CD4-positive, alpha-beta T cell treated with Interleukin-17A for 4 hours (primary cell): Measurements from ENCODE around the gene KLHL9.
A peak's percentile ranks its signal among the peaks of the same experiment; 100 is the strongest.
"Not testable (repeated sequence)": the region's sequence is repeated elsewhere in the genome, so short reads cannot be mapped to it uniquely, and the experiment has no call there.

Experiments
- DNase-seq: peaks from one replicate; pipeline ENCODE4 v3.0.0-alpha.2; 2020; ENCODE audit warnings: mixed read lengths

Gene KLHL9

GRCh38 chr9:21334701-21335632, at the start of gene KLHL9:
TSS of gene KLHL9 (minus strand) at chr9:21335404. CDS start at chr9:21334859, 545 bp downstream.
- peak; percentile 92 for DNase-seq

- no peak for DNase-seq
These were observed 48.4 kb upstream of the KLHL9 start for GRCh38 chr9:21383627-21384026.

DNA sequence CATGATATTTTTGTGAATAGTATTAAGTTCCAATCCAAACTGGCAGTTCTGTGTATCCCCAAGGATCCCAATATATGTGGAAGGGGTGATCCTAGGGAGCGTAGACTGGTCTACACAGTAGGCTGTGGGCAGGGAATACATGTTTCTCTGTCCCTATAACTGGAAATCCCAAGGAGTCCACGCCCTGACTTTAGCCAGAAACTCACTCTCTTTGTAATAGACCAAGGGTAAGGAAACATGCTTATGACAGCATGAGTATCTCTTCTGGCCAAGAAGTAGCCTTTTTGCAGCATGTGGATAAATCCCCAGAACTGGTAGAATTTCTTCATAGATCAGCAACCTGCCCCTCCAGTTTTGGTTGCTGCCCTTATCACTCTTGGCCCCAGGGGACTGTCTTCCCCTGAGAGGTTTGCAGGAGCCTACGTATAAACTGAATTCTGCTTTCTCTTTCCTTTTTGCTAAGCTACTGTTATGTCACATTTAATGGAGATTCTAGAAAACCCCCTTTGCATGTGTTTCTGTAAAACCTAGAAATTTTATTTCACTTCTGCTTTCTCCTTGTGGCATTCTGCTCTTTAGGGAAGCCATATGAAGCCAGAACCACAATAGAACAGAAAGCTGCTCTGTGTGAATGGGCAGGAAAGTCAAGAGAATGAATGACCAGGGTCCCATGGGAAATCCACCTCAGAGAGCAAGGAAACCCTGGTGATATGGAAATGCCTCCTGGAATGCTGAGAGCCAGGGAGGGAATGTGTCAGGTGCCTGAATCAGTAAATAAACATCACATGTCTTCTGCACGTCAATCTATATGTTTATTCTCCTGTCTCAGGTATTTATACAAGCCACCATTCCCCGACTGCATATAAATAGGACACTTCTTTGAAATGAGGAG, 46.5 kb upstream of the KLHL9 start:
- DNase-seq, result no peak

DNA sequence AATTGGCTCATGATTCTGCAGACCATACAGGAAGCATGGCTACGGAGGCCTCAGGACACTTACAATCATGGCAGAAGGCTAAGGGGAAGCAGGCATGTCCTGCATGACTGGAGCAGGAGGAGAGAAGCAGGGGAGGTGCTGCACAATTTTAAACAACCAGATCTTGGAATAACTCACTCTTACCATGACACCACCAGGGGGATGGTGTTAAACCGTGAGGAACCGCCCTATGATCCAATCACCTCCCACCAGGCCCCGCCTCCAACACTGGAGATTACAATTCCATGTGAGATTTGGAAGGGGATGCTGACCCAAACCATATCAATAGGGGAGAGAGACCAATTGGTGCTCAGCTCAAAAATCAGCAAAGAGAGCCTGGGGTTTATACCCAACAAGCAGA, 36.3 kb upstream of the KLHL9 start:
- not testable (repeated sequence) for DNase-seq

GRCh38 chr9:21367957-21368356, 32.8 kb upstream of the KLHL9 start, which contains the start of gene IFNA13:
TSS of gene IFNA13 (minus strand) at chr9:21368057. CDS start at chr9:21368010, 47 bp downstream.
- DNase-seq, result no peak

DNA sequence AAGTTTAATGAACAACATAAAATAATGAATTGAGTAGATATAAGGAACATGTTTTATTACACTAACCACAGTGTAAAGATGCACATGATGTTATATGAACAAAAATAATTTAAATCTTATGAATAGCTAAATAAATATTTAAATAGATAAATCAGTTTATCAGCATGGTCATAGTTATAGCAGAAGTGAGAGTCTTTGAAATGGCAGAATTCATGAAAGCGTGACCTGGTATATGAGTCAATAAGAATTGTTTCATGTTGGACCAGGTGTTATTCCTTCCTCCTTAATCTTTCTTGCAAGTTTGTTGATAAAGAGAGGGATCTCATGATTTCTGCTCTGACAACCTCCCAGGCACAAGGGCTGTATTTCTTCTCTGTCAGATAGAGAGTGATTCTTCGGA, 32.0 kb upstream of the KLHL9 start:
- not testable (repeated sequence) for DNase-seq

GRCh38 chr9:21362287-21362686, 27.1 kb upstream of the KLHL9 start:
- DNase-seq, result no peak

GRCh38 chr9:21357479-21358460, 22.6 kb upstream of the KLHL9 start:
- no peak for DNase-seq

GRCh38 chr9:21350787-21351186, 15.6 kb upstream of the KLHL9 start, which contains the start of gene IFNA6:
TSS of gene IFNA6 (minus strand) at chr9:21350887. CDS start at chr9:21350887, 0 bp downstream.
- no peak for DNase-seq

- no peak for DNase-seq
These were observed 13.3 kb upstream of the KLHL9 start for GRCh38 chr9:21348430-21348970.

- no peak for DNase-seq
These were observed 5.5 kb upstream of the KLHL9 start for GRCh38 chr9:21340735-21341134.

GRCh38 chr9:21336457-21336856, 1.3 kb upstream of the KLHL9 start:
- no peak for DNase-seq

DNA sequence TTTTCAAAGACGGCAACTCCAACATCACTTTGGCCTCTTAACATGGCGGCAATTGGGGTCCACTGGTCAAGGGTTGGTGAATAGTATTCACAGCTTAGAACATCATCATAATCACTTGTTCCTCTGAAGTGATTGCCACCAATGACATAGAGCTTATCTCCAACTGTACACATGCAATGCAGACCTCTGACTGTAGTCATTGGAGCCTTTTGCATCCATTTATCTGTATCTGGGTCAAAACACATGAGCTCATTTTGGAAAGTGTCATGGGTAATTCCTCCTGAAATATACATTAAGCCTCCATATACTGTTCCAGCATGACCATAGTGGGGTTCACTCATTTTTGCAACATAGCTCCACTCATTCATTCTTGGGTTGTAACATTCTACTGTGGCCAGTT, 2.0 kb downstream of the KLHL9 start:
- DNase-seq, result no peak

GRCh38 chr9:21331676-21332402, 3.4 kb downstream of the KLHL9 start:
- no peak for DNase-seq

DNA sequence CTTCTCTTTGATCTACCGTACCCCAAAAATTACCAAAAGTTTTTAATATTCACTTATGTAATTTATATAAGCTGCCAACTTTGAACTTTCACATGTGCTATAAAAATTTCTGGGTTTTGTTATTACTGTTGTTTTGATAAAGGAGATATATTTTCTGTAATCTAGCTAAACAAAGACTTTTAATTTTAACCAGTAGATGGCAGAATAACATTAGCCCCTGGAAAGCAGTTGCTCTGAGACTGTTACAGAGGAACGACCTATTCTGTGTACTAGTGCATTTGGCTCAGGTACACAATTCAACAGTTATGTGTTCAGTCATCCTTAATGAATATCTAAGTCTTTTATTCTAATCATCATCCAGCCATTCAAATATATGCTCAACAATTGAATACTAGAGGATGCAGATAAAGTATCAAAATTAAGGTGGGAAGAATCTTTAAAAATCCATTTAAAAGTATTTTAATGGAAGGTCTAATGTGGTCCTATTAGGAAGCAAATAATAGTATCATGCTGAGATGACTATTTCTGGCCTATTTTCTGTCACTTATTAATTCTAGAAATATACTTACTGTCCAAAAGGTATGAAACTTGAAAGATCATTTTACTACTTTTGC, 8.6 kb downstream of the KLHL9 start:
- no peak for DNase-seq

DNA sequence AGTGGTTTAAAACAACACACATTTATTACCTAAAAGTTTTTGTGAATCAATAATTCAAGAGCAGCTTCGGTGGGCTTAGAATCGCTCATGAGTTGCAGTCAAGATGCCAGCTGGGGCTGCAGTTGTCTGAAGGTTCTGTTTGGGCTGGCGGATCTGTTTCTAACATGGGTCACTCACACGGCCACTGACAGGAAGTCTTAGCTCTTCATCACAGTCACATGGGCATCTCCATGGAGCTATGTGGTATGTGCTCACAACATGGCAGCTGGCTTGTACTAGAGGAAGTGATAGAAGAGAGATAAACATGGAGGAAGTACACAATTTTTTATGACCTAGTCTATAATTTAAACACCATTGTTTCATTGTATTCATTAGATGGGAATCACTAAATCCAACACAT, 11.2 kb downstream of the KLHL9 start:
- DNase-seq, result no peak

GRCh38 chr9:21322911-21323461, 12.2 kb downstream of the KLHL9 start:
- no peak for DNase-seq

GRCh38 chr9:21320465-21320864, 14.7 kb downstream of the KLHL9 start:
- DNase-seq, result no peak

GRCh38 chr9:21317956-21318923, 17.0 kb downstream of the KLHL9 start:
- peak; percentile 54 for DNase-seq
